IPS DF 4.7 (cell line): ENCODE results near the gene ASCL1.

Source experiments
- DNase-seq: peaks from one replicate; pipeline ENCODE4 v3.0.0-alpha.2; 2013; ENCODE audit warnings: low spot score; ENCODE audit errors: extremely low read depth

Gene ASCL1

GRCh38 chr12:102976609-102977280 is 19.3 kb downstream of the ASCL1 start:
- DNase-seq = no peak

- no peak for DNase-seq
Measured at GRCh38 chr12:102977945-102978706, 20.7 kb downstream of the ASCL1 start.

DNA sequence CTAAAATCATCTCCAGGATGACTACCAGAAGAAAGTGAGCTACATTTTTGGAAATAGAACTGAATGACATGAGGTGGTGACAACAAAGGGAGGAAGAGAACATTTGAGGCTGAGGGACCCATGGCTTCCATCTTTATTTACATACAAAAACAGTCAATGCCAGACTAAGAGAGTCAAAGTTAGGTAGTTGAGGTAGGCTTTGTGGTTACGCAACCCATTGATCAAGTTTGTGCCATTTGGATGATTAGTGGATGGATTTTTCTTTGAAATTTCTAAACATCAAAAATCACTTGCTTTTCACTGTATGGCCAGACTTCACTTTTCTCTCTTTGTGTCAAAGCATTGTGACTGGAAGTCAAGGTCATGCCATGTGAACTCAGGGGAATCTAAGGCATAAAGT is 22.9 kb downstream of the ASCL1 start:
- DNase-seq = no peak

GRCh38 chr12:102990419-102990818 is 32.9 kb downstream of the ASCL1 start:
- DNase-seq = no peak

DNA sequence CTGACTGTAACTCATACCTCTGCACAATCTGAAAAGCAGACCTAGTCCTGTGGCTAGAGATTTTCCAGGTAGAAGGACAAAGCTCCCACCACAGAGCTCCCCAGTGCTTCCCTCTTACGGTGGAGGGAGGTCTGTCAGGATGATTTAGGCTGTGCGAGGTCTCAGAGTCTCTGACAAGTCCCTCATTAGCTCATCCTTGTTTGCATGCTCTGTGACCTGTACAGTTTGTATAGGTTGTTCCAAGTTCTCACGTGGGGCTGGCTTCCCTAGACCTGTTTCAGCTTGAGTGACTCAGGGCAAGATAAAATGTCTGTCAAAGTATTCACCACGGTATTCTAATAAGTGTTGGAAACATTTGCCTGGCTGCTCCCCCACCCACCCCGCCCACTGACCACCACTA is 34.8 kb downstream of the ASCL1 start:
- no peak for DNase-seq

DNA sequence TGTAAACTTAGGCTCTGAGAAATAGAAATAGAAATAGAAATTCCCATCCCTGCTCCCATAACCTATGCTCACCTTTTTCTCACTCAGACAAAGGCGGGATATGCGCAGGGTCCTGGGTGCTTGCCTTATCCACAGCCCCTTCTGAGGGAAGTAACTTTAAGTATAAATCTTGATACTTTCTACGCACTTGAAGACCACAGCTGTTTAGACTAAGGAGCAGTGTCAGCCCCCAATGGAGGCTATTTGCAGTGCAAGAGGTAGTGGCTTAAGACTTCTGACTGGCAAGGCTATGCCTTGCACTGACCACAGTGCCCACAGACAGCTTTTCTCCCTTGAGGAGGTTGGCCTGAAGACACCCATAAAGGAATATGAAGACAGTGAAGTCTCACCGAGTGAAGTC is 35.2 kb downstream of the ASCL1 start:
- no peak for DNase-seq

GRCh38 chr12:102993537-102993936 is 36.1 kb downstream of the ASCL1 start:
- DNase-seq = no peak

- DNase-seq = no peak
Measured at GRCh38 chr12:102995372-102995771, 37.9 kb downstream of the ASCL1 start.
